HS-27A (cell line): ENCODE results near the gene ACADVL.

ENCODE experiments used
- DNase-seq: peaks from one replicate; pipeline ENCODE4 v3.0.0-alpha.2; 2012; ENCODE audit warnings: low read depth, missing footprints

Gene ACADVL

DNA sequence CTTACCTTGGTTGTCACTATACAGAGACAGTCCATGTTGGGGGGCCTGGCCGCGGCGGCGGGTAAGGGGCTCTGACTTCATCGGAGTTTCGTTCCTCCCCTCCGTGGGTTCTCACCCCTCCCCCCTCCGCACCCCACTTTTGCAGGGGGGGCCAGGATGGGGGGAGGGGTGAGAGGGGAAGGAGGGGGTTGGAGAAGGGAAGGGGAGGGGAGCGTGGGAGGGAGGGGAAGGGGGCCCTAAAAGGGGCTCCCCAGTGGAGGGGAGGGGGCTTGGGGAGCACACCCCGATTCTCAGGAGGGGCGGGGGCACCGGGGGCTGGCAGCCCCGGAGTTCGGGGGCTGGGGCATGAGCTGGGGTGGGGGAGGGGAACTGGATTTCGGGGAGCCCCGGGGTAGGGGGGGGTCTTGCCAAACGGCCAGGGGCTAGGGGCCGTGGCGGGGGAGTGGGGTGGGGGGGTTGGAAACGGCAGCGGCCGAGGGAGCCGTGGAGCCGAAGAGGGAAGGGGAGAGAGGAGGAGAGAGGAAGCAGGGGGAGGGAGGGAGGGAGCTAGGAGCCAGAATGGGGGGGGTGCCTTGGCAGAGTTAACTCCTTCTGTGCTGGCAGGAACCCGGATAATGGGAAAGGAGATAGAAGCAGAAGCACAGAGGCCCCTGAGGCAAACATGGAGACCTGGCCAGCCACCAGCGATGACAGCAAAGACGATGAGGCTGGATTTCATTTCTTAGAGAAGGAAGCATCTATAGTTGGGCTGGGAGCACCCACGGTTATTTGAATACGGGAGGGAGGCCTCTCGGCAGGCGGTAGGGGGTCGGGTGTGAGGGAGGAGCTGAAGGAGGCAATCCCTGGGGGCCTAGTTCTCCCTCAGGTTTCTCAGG is 2.4 kb upstream of the ACADVL start:
- DNase-seq, result no peak

GRCh38 chr17:7218166-7218565 is 1.6 kb upstream of the ACADVL start:
- DNase-seq, result no peak

GRCh38 chr17:7218758-7219157 is 980 bp upstream of the ACADVL start:
- no peak for DNase-seq

DNA sequence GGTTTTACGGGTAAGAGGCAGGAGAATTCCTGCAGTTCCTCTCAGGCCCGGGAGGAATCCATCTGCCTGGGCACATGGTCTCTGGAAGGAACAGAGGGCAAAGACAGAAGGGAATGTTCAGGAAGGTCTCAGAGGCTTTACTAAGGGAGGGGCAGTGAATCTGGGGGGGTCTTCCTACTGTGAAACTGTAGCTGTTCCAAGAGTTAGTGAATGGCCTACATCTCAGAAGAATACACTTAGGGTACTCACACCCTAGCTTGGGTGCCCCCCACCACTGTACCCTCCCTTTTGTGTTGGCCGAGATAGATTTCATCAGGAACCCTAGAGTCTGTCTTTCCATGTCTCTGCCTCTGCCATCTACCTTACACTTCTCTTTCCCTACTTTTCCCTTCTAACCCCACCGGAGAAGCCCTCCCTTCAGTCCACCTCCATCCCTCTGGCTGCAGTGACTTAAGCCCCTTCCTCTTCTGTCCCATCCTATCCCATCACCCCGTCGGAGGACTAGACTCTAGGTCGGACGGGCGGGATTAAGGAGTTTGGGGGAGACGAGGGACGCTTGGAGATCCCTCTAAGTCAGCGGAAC is 418 bp upstream of the ACADVL start:
- no peak for DNase-seq

GRCh38 chr17:7220593-7221277 is 997 bp downstream of the ACADVL start:
- DNase-seq, result no peak

GRCh38 chr17:7221278-7222092 is 1.7 kb downstream of the ACADVL start:
- no peak for DNase-seq

- DNase-seq, result no peak
These were observed 2.6 kb downstream of the ACADVL start for GRCh38 chr17:7222093-7222971.

- no peak for DNase-seq
These were observed 3.2 kb downstream of the ACADVL start for GRCh38 chr17:7222972-7223292.

- DNase-seq, result no peak
These were observed 3.6 kb downstream of the ACADVL start for GRCh38 chr17:7223375-7223774.

DNA sequence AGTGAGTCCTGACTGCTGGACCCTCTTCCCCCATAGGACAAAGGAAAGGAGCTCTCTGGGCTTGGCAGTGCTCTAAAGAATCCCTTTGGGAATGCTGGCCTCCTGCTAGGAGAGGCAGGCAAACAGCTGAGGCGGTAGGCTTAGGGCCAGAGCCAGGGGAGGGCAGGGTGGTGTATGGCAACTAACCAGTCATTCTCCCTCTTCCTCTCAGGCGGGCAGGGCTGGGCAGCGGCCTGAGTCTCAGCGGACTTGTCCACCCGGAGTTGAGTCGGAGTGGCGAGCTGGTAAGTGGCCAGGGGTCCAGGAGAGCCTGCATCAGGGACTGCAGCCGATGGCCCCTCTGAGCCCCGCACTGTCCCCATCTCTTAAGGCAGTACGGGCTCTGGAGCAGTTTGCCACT is 4.4 kb downstream of the ACADVL start:
- DNase-seq, result no peak

- no peak for DNase-seq
These were observed 4.9 kb downstream of the ACADVL start for GRCh38 chr17:7224661-7225111.

- no peak for DNase-seq
These were observed 6.1 kb downstream of the ACADVL start for GRCh38 chr17:7225711-7226331.

- DNase-seq, result no peak
These were observed 7.3 kb downstream of the ACADVL start for GRCh38 chr17:7226721-7227710.

DNA sequence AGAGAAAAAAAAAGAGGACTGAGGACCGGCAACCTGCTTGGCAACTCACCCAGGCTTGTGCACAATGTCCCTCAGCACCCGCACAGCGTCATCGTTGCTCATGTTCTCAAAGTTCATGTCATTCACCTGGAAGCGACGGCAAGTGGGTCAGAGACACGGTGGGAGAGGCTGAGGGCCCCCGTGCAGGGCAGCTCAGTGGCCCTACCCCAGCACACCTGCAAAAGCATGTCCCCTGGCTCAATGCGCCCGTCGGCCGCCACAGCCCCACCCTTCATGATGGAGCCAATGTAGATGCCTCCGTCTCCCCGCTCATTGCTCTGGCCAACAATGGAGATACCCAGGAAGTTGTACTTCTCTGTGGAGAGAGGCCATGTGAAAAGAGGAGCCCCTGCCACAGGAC is 9.2 kb downstream of the ACADVL start:
- DNase-seq, result no peak

DNA sequence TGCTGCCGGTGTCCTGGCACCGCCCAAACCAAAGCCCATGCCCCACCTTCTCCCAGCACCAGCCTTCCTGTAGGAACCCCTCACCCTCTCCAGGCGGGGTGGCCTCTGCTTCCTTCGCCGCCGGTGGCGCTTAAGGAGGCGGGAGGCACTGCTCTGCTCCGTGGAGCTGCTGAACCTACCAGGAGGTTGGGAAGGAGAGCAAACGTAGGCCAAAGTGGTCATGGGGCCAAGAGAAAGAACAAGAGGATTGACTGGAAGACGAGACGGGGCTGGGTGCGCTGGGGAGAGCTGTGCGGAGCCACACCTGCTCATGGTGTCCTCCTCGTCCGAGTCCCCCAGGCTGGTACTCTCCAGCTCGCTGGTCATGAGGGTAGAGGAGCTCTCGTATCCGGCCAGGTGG is 9.8 kb downstream of the ACADVL start:
- DNase-seq, result no peak

- DNase-seq, result no peak
These were observed 12.4 kb downstream of the ACADVL start for GRCh38 chr17:7232114-7232513.

DNA sequence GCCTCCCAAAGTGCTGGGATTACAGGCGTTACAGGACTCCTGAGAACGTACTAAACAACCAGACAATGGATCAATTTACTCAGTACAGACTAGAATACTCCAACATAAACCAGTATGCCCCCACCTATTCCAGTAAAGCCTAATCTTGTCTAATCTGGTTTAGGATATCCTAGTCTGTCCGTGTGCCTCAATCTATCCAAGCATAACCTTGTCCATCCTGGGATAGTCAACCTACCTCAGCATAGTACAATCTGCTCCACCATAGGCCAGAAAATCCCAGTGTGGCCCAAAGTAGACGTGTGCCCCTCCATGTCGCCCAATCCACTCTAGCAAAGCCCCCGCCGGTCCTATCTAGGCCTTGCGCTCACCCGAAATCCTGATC is 14.0 kb downstream of the ACADVL start:
- DNase-seq, result no peak

DNA sequence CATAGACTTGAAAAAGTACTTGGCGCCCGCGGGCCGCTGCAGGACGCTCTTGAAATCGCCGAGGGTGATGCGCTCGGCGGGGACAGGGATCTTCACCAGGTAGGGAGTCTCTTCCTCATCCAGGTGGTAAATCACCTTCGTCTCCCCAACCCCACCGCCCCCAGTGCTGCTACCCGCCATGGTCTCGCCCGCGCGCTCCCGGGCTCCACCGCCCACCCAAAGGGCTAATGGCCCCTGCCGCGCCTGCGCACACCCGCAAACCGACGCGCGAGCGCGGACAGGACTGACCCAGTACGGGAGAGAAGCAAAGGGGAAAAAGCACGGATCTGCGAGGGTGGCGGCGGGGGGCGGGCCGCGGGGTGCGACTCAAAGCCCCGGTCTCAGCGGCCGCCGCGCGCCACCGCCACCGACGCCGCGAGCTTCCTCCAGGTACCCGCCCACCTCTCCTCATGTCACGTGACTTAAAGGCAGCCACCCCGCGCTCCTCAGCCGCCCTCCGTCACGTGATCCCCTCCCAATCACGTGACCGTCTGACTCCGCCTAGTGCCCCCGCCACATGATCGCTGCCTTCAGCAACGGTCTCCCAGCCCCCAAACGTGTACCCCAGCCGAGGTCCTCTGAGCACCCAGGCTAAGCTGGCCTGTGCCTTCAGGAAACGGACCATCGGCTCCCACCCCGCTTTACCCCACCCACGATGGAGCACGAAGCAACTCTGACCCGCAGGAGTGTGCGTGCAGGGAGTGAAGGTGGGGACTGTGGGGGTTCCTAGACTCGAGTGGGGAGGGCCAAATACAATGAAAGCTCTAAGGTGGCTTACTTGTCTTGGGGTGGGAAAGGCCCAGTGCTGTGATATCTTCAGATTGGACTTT is 14.6 kb downstream of the ACADVL start, which contains the start of gene DVL2:
Gene DVL2, minus strand, starts transcription at position 435 of the 869 bp plus-strand sequence. Its CDS starts 255 bp downstream, at position 180.
- DNase-seq, result no peak
